22Rv1 (cell line): Measurements from ENCODE around the gene FANK1.

Experiments used
- H3K27ac ChIP-seq: fragments of 450-650 bp; 2 replicates; pipeline ENCODE4 v1.5.1; 2017
- CTCF ChIP-seq: fragments of 450-650 bp; IDR thresholded peaks from 2 replicates; pipeline ENCODE4 v1.5.1; 2017; ENCODE audit warnings: mild to moderate bottlenecking
- ZFX ChIP-seq: fragments of 450-650 bp; IDR thresholded peaks from 2 replicates; pipeline ENCODE4 v1.6.1; 2017; ENCODE audit warnings: antibody characterized with exemption, borderline replicate concordance

Gene FANK1

GRCh38 chr10:125857185-125857760 lies 39.1 kb upstream of the FANK1 start:
- no peak for TF ChIP-seq CTCF
- no peak for TF ChIP-seq ZFX
- no peak overlapping the region for H3K27ac ChIP-seq

DNA sequence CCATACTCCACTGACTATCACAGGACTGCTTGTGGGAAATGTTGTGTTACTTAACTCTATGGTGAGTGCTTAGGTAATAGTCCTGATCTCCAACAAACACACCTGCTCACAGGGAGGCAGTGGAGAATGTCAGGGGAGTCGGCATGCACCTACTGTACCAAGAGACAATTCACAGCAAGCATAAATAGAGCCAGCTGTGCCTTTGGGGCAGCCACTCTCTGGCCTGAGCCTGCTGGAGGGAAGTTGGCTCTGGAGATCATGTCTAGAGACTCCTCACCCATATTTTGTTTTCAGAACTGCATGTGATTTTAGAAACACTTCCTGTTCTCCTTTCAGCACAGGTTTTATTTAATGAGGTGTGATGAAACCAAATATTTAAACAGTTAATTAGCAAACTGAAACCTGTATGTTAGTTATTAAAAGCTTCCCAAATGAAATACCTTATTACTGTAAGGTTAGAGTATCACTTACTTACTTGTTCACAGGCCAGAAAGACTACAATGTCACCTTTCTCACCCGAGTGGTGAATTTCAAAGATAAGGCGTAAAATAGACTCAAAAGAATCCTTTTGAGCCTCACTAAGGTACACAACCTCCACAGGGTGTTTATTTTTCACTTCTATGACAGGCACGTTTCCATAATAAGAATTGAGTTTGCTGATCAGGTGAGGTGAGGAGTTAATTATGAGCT lies 37.1 kb upstream of the FANK1 start:
- H3K27ac ChIP-seq = no peak overlapping the region
- TF ChIP-seq CTCF (no peak), ZFX (no peak)

DNA sequence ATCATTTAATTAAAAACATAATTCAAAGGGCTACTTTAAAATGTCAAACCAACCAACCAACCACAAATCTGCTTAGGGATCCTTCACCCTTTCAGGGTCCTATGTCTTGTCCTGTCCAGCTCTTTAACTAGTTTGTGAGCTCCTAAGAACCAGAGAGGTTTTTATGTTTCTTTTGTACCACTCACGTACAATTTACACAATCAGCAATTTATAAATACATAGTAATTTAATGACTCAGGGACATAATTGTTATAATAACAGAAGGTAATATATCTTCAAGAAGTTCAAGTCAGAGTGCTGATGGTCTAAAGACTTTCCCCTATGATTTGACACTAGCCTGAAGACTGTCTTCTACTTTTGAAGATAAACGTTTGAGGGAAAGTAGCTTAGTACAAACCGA lies 31.2 kb upstream of the FANK1 start:
- no peak for TF ChIP-seq CTCF
- TF ChIP-seq ZFX = no peak
- no peak overlapping the region for H3K27ac ChIP-seq

- TF ChIP-seq ZFX = no peak
- no peak for TF ChIP-seq CTCF
- no peak overlapping the region for H3K27ac ChIP-seq
These were observed 29.8 kb upstream of the FANK1 start for GRCh38 chr10:125866421-125867029.

DNA sequence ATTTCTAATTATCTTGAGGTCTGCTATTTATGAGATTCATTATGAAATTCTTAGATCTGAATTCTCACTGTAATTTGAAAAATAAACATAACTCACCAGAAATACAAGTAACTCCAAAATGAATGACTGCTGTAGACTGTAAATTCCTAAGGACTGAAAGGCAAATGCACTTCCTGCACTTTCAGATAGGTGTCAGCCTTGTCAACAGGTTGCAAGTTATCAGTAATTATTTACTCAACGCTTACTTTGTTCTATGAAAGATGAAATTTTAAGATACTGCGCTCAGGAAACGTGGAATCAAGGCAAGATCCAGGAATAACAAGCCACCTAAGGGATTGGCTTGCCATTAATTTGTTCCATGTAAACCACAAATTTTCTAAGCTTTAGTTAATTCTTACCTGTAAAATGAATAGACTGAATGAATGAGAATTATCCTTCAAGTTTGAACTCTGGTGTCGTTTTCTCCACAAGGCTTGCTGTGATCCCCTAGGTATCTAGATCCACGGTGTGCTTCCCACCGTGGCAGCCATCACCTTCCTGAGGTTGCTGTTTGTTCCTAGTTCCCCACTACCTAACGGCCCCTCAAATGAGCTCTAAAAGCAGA lies 27.9 kb upstream of the FANK1 start:
- TF ChIP-seq CTCF (peak; percentile 90), ZFX (no peak)
- no peak overlapping the region for H3K27ac ChIP-seq

- H3K27ac ChIP-seq = no peak overlapping the region
- no peak for TF ChIP-seq ZFX
- TF ChIP-seq CTCF = no peak
These were observed 25.0 kb upstream of the FANK1 start for GRCh38 chr10:125871338-125871737.
